Tibial nerve (tissue), 4 donors: ENCODE measurements around the gene SNX15.

ENCODE experiments used
- EP300 ChIP-seq, 2 donors: sonication (generic); formaldehyde crosslinking; IDR thresholded peaks; one replicate each; pipeline ENCODE4 v1.6.1; 2017; ENCODE audit warnings: antibody characterized with exemption in 2 of 2, mild to moderate bottlenecking in 1 of 2
- POLR2A ChIP-seq, 2 donors: fragments of 450-650 bp; IDR thresholded peaks; one replicate each; pipeline ENCODE4 v1.6.1; 2017; ENCODE audit warnings: antibody characterized with exemption in 2 of 2, mild to moderate bottlenecking in 2 of 2, moderate library complexity in 2 of 2
- TF ChIP-seq, protein P1 (sequence below), 5 experiments: fragments of 200-600 bp in 3 of 5; fragments of 450-650 bp in 2 of 5; sonication (generic) in 3 of 5; IDR thresholded peaks; one replicate each; pipeline ENCODE4 v1.5.1; 2016 to 2019; ENCODE audit warnings: antibody characterized with exemption in 5 of 5, mild to moderate bottlenecking in 3 of 5, moderate library complexity in 2 of 5

DNA sequence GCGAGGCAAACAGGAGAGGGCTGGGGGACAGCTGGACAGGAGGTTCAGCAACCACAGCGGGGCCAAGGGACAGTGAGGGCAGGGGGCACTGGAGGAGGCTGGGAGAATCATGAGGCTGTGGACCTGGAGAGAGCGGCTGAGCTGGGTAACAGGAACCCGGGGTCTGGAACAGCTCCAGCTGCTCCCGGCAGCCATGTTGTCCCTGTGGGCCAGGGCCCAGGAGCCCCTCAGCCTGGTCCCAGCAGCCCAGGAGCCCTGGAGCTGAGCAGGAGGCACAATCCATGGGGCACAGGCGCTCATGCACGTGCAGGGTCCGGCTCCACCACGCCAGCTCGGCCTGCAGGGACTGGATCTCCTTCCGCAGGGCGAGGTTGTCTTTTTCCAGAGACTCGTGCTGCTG, 37.8 kb upstream of the SNX15 start:
- TF ChIP-seq, protein P1, sequence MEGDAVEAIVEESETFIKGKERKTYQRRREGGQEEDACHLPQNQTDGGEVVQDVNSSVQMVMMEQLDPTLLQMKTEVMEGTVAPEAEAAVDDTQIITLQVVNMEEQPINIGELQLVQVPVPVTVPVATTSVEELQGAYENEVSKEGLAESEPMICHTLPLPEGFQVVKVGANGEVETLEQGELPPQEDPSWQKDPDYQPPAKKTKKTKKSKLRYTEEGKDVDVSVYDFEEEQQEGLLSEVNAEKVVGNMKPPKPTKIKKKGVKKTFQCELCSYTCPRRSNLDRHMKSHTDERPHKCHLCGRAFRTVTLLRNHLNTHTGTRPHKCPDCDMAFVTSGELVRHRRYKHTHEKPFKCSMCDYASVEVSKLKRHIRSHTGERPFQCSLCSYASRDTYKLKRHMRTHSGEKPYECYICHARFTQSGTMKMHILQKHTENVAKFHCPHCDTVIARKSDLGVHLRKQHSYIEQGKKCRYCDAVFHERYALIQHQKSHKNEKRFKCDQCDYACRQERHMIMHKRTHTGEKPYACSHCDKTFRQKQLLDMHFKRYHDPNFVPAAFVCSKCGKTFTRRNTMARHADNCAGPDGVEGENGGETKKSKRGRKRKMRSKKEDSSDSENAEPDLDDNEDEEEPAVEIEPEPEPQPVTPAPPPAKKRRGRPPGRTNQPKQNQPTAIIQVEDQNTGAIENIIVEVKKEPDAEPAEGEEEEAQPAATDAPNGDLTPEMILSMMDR (IDR thresholded peaks at IDR 0.05) = no peak
- TF ChIP-seq POLR2A (IDR thresholded peaks at IDR 0.05) (no peak), EP300 (IDR thresholded peaks at IDR 0.05) (no peak)
